ENCODE measurements around the gene PCDH12.

DNA sequence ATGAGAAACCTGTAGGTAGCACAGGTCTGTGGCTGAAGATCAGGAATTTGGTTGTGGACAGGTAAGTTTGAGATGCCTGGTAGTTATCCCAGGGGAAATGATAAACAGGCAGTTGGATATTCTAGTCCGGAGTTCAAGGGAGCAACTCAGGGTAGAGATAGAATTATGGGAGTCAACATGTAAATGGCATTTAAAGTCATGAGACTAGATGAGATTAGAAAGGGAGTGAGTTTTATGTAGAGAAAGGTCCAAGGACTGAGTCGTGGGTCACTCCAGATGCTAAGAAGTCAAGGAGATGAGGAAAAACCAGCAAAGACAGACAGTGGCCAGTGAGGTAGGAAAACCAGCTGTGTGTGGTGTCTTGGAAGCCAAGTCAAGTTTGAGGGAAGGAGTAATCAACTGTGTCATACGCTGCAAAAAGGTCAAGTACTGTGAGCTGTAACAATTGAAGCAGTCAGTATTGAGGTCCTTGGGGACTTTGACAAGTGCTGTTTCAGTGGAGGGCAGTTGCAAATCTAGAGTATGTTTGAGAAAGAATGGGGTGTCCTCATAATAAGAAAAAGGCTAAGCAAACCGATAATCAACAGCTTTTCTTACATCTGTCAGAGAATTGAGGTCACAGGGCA lies 36.6 kb upstream of the PCDH12 start:
- TF ChIP-seq, protein P1, sequence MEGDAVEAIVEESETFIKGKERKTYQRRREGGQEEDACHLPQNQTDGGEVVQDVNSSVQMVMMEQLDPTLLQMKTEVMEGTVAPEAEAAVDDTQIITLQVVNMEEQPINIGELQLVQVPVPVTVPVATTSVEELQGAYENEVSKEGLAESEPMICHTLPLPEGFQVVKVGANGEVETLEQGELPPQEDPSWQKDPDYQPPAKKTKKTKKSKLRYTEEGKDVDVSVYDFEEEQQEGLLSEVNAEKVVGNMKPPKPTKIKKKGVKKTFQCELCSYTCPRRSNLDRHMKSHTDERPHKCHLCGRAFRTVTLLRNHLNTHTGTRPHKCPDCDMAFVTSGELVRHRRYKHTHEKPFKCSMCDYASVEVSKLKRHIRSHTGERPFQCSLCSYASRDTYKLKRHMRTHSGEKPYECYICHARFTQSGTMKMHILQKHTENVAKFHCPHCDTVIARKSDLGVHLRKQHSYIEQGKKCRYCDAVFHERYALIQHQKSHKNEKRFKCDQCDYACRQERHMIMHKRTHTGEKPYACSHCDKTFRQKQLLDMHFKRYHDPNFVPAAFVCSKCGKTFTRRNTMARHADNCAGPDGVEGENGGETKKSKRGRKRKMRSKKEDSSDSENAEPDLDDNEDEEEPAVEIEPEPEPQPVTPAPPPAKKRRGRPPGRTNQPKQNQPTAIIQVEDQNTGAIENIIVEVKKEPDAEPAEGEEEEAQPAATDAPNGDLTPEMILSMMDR (IDR thresholded peaks at IDR 0.05) = no peak
- no peak for TF ChIP-seq EZH2 (IDR thresholded peaks at IDR 0.05; ENCODE audit: borderline replicate concordance, insufficient read depth, low read depth, low read length, poor library complexity, severe bottlenecking)
